Measurements from ENCODE around the gene TEAD1. TPM values are rescaled to one million over a fixed set of nuclear protein-coding genes. Genes with fewer than 3 reads are reported as not detected.

Gene TEAD1
- total and polyA plus RNA-seq, 2 experiments from 2014 or later = 45.9 to 105 TPM

- DNase-seq (ENCODE audit: low read depth in 1 of 2, low spot score in 1 of 2) = peak in 1 of 2 donors; percentile 73
- Histone ChIP-seq H3K4me1 (ENCODE audit: low read depth) (peaks cover 35% of the 10 kb centered on the region), H3K36me3 (no peaks in the 10 kb centered on the region), H3K27ac (no peak overlapping the region), H3K27me3 (no peaks in the 10 kb centered on the region), H3K4me3 (no peak overlapping the region), H3K9me3 (ENCODE audit: low read depth) (no peaks in the 10 kb centered on the region)
- no peak for TF ChIP-seq CTCF (IDR thresholded peaks at IDR 0.05; ENCODE audit: low read depth, low read length)
These were observed 113.6 kb downstream of the TEAD1 start for GRCh38 chr11:12787847-12788246.

GRCh38 chr11:12789054-12789453 lies 114.8 kb downstream of the TEAD1 start:
- H3K36me3 ChIP-seq = no peaks in the 10 kb centered on the region
- H3K9me3 ChIP-seq (ENCODE audit: low read depth) = no peaks in the 10 kb centered on the region
- peak overlapping the region; percentile 75 for H3K27ac ChIP-seq
- H3K4me3 ChIP-seq = no peak overlapping the region
- H3K27me3 ChIP-seq = no peaks in the 10 kb centered on the region
- DNase-seq (ENCODE audit: low read depth in 1 of 2, low spot score in 1 of 2) = no peak
- H3K4me1 ChIP-seq (ENCODE audit: low read depth) = peaks cover 33% of the 10 kb centered on the region
- no peak for TF ChIP-seq CTCF (IDR thresholded peaks at IDR 0.05; ENCODE audit: low read depth, low read length)

- DNase-seq (ENCODE audit: low read depth in 1 of 2, low spot score in 1 of 2) = peak in 1 of 2 donors; percentile 31
- Histone ChIP-seq H3K27me3 (no peaks in the 10 kb centered on the region), H3K27ac (peak overlapping the region; percentile 75), H3K4me1 (ENCODE audit: low read depth) (peaks cover 31% of the 10 kb centered on the region), H3K4me3 (no peak overlapping the region), H3K9me3 (ENCODE audit: low read depth) (no peaks in the 10 kb centered on the region), H3K36me3 (no peaks in the 10 kb centered on the region)
- TF ChIP-seq CTCF (IDR thresholded peaks at IDR 0.05; ENCODE audit: low read depth, low read length) = no peak
These were observed 115.5 kb downstream of the TEAD1 start for GRCh38 chr11:12789596-12790215.

- DNase-seq (ENCODE audit: low read depth in 1 of 2, low spot score in 1 of 2) = no peak
- TF ChIP-seq CTCF (IDR thresholded peaks at IDR 0.05; ENCODE audit: low read depth, low read length) = no peak
- Histone ChIP-seq H3K36me3 (no peaks in the 10 kb centered on the region), H3K9me3 (ENCODE audit: low read depth) (no peaks in the 10 kb centered on the region), H3K27ac (peak overlapping the region; percentile 75), H3K4me1 (ENCODE audit: low read depth) (peaks cover 29% of the 10 kb centered on the region), H3K27me3 (no peaks in the 10 kb centered on the region), H3K4me3 (no peak overlapping the region)
These were observed 116.8 kb downstream of the TEAD1 start for GRCh38 chr11:12790861-12791616.

- no peaks in the 10 kb centered on the region for H3K27me3 ChIP-seq
- H3K4me1 ChIP-seq (ENCODE audit: low read depth) = peaks cover 29% of the 10 kb centered on the region
- TF ChIP-seq CTCF (IDR thresholded peaks at IDR 0.05; ENCODE audit: low read depth, low read length) = no peak
- peak overlapping the region; percentile 26 for H3K27ac ChIP-seq
- no peak overlapping the region for H3K4me3 ChIP-seq
- DNase-seq (ENCODE audit: low read depth in 1 of 2, low spot score in 1 of 2) = no peak
- no peaks in the 10 kb centered on the region for H3K36me3 ChIP-seq
- H3K9me3 ChIP-seq (ENCODE audit: low read depth) = no peaks in the 10 kb centered on the region
These were observed 117.8 kb downstream of the TEAD1 start for GRCh38 chr11:12792018-12792417.

All from cardiac muscle cell (in vitro differentiated cells and primary cell).